Kidney (tissue), 14 donors: ENCODE data around the gene FAF2. TPM values are rescaled to one million over a fixed set of nuclear protein-coding genes. Genes with fewer than 3 reads are reported as not detected.
A peak's percentile ranks its signal among the peaks of the same experiment; 100 is the strongest.

ENCODE experiments used
- DNase-seq, 5 donors: peaks; one replicate each; pipeline ENCODE4 v3.0.0-alpha.2; 2013 to 2020
- FAIRE-seq: peaks from 2 replicates; lab custom pipeline; 2012; peaks lifted over from hg19 to GRCh38; lab: Jason Lieb, UNC
- H3K27ac ChIP-seq, 2 donors: one replicate each; pipeline ENCODE4 v1.7.0; 2013; ENCODE audit warnings: low read depth in 2 of 2, low read length in 2 of 2, inconsistent platforms in 1 of 2
- H3K27me3 ChIP-seq: one replicate; pipeline ENCODE4 v1.7.1; 2013; ENCODE audit warnings: low read length, inconsistent platforms; ENCODE audit not compliant: control insufficient read depth, insufficient read depth
- H3K36me3 ChIP-seq, 3 donors: one replicate each; pipeline versions ENCODE4 v1.7.0 to v1.7.1; 2013; ENCODE audit warnings: low read length in 3 of 3, control low read depth in 1 of 3, inconsistent platforms in 1 of 3; ENCODE audit not compliant: insufficient read depth in 3 of 3, control insufficient read depth in 2 of 3
- H3K4me1 ChIP-seq, 3 donors: one replicate each; pipeline versions ENCODE4 v1.7.0 to v1.7.1; 2013; ENCODE audit warnings: low read length in 3 of 3, inconsistent platforms in 1 of 3, low read depth in 1 of 3; ENCODE audit not compliant: control insufficient read depth in 2 of 3, insufficient read depth in 2 of 3
- H3K4me3 ChIP-seq, 3 donors: one replicate each; pipeline versions ENCODE4 v1.7.0 to v1.8.1; 2013; ENCODE audit warnings: low read length in 3 of 3, control low read depth in 1 of 3, inconsistent platforms in 1 of 3
- H3K9ac ChIP-seq, 3 donors: one replicate each; pipeline versions ENCODE4 v1.7.0 to v1.7.1; 2013; ENCODE audit warnings: low read length in 3 of 3, control low read depth in 1 of 3, inconsistent platforms in 1 of 3
- H3K9me3 ChIP-seq, 3 donors: one replicate each; pipeline versions ENCODE4 v1.7.0 to v1.7.1; 2013; ENCODE audit warnings: low read length in 3 of 3, control low read depth in 1 of 3, inconsistent platforms in 1 of 3; ENCODE audit not compliant: control insufficient read depth in 2 of 3, insufficient read depth in 1 of 3
- intact Hi-C: fragments of 100-400 bp; cut with DNase I; formaldehyde crosslinking; loops from one replicate; pipeline ENCODE4 v1.11.1; 2022
- polyA plus RNA-seq: library from polyadenylated mRNA; stranded (reverse); fragments of 350-450 nt; fragmentation: Illumina TruSeq; extraction: RNeasy Lipid Tissue Mini Kit (QIAGEN cat#74804); gene quantifications from one replicate; pipeline ENCODE4 v1.2.3, GENCODE V29; 2014; ENCODE audit warnings: low read depth, low replicate concordance; ENCODE audit not compliant: insufficient read depth
- total RNA-seq: library from RNA; stranded (reverse); fragmentation: NEBNext Ultra II Directional; extraction: Animal tissue kit (Norgen Biotek cat#: 25700); gene quantifications from one replicate; pipeline ENCODE4 v1.2.1, GENCODE V29; 2021
- TF ChIP-seq, protein P1 (sequence below): IDR thresholded peaks from 3 replicates; pipeline ENCODE4 v1.5.1; 2012; ENCODE audit warnings: mild to moderate bottlenecking, moderate library complexity, borderline replicate concordance; ENCODE audit not compliant: insufficient read depth; ENCODE audit errors: extremely low read depth
- donor health status: control.
- donor health status: control.
- donor health status: control.
- donor health status: control.
- donor health status: control.
- donor health status: DM: yes; HTN: yes; CAD: no.
- donor health status: Normal renal cell carcinoma (clear cell type).

The FAF2 gene
- total and polyA plus RNA-seq, 2 donors from 2014 or later: 11.1 to 31.7 TPM

DNA sequence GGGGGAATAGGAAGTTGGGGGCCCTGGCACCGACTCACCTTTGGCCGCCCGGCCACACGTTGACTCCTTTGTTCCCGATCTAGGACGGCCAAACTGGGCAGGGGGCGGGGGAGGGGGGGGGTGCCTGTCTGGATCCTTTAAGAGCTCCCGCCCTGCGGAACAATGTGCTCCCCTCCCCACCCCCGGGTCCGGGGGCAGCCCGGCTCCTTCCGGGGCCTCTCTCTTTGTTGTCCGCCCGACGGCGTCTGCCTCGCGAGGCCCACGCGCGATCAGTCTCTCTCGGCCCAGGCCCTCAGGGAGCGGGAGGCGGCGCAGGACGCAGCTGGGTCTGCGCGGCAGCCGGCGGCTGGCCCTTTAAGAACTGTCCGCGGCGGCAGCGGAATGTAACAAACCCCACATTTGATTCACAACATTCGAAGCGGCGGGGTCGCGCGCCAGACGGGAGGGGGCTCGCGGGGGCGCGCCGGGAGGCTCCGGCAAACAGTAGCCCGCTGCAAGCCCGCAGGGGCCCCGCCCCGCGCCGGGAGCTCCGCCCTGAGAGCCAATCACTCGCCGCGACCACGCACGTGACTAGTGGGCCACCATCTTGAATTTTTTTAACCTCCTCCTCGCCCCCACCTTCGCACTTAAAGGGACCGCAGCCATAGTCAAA is 88.8 kb downstream of the FAF2 start, which contains the start of gene RNF44:
TSS of gene RNF44 (minus strand) at position 501 of the 652 bp plus-strand sequence. CDS start 4,930 bp downstream, outside the sequence.
- H3K27ac ChIP-seq: peak within 1 kb of the TSS; percentile 96 to 98
- FAIRE-seq (no peak), DNase-seq (peak; percentile 99)
- peak within 1 kb of the TSS; percentile 84 to 99 (median 85) for H3K4me3 ChIP-seq
- intact Hi-C loops: no loop called here
- no peaks in the 10 kb centered on the region for H3K9me3 ChIP-seq
- TF ChIP-seq, protein P1, sequence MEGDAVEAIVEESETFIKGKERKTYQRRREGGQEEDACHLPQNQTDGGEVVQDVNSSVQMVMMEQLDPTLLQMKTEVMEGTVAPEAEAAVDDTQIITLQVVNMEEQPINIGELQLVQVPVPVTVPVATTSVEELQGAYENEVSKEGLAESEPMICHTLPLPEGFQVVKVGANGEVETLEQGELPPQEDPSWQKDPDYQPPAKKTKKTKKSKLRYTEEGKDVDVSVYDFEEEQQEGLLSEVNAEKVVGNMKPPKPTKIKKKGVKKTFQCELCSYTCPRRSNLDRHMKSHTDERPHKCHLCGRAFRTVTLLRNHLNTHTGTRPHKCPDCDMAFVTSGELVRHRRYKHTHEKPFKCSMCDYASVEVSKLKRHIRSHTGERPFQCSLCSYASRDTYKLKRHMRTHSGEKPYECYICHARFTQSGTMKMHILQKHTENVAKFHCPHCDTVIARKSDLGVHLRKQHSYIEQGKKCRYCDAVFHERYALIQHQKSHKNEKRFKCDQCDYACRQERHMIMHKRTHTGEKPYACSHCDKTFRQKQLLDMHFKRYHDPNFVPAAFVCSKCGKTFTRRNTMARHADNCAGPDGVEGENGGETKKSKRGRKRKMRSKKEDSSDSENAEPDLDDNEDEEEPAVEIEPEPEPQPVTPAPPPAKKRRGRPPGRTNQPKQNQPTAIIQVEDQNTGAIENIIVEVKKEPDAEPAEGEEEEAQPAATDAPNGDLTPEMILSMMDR: no peak
- H3K27me3 ChIP-seq: no peaks in the 10 kb centered on the region
- peak within 1 kb of the TSS; percentile 76 to 91 (median 83) for H3K9ac ChIP-seq
- H3K4me1 ChIP-seq: peaks cover 2 to 35% (median 13%) of the 10 kb centered on the region in 3 donors
- no peaks in the 10 kb centered on the region for H3K36me3 ChIP-seq

DNA sequence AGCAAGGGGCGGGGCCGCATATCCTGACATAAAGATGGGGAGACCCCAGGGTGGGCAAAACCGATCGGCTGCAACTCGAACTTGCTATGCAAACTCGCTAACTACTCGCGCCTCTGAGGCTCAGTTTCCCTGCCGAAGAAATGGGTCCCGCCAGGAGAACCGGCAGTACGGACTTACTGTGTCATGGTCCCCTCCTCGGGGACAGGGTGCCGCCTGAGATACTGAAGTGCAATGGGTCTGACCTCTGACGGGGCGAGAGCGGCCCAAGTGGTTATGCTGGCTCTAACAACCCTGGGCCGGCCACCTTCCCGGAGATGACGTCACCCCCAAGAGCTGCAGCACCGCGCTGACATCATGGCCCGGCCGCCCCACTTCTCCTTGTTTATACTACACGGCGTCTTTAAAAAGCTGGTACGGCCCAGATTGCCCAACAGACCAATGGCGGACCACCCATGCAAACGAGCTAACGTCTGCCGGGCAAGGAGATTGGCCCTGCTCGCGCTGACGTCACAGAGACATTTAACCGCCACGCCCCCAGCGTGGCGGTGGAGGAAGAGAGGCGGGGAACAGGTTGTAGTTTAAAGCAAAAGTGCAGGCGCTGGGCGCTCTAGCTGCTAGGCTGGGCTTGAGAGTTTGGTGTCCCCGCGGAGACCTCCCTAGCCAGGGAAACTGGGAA is 89.5 kb downstream of the FAF2 start:
- intact Hi-C loops: no loop called here
- H3K4me1 ChIP-seq: peaks cover 2 to 41% (median 13%) of the 10 kb centered on the region in 3 donors
- H3K36me3 ChIP-seq: no peaks in the 10 kb centered on the region
- no peaks in the 10 kb centered on the region for H3K27me3 ChIP-seq
- DNase-seq: peak; percentile 99 to 100 (median 99)
- peak overlapping the region; percentile 96 to 98 for H3K27ac ChIP-seq
- peak overlapping the region; percentile 57 to 91 (median 76) for H3K9ac ChIP-seq
- TF ChIP-seq, protein P1: no peak
- peak overlapping the region; percentile 84 to 99 (median 85) for H3K4me3 ChIP-seq
- FAIRE-seq: peak; percentile 89
- no peaks in the 10 kb centered on the region for H3K9me3 ChIP-seq

DNA sequence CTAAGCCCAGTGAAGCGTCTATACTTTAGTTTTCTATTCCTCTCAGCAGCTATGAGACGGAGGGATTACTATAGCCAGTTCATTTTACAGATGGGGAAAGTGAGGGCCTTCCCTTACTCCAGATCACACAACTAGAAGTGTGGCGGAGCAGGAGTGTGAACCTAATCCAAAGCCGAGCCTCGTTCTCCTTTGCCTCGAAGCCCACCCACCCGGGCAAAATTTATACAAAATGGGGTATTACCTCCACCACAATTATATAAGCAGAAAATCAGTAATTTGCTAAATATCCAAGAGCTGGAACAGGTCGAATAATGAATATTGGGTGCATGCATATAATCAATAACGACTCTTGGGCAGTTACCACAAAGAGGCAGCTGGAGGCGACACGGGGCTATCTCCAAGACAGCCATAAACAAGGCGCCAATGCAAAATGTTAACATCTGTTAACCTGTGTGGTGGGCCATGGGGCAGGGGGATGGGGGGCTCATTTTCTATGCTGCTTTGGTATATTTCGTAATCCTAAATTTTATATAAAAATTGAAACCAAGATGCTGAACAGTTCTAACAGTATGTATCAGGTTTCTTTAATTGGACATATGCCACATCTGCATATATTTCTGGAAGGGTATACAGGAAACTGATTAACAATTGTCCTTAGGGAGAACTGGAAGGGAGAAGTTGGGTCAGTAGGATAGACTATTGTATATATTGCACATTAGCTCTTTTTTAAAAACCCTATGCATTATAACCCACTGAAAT is 90.2 kb downstream of the FAF2 start:
- peaks cover 2 to 34% (median 13%) of the 10 kb centered on the region in 3 donors for H3K4me1 ChIP-seq
- H3K27me3 ChIP-seq: no peaks in the 10 kb centered on the region
- peak overlapping the region; percentile 45 to 47 (median 45) for H3K4me3 ChIP-seq
- peak in 1 of 5 donors; percentile 33 for DNase-seq
- intact Hi-C loops: no loop called here
- no peak for FAIRE-seq
- no peaks in the 10 kb centered on the region for H3K36me3 ChIP-seq
- H3K9me3 ChIP-seq: no peaks in the 10 kb centered on the region
- no peak overlapping the region for H3K27ac ChIP-seq
- TF ChIP-seq, protein P1: no peak
- peak overlapping the region in 2 of 3 donors; percentile 3 to 33 for H3K9ac ChIP-seq
